ENCODE data around the gene RAPGEF5. TPM values are rescaled to one million over a fixed set of nuclear protein-coding genes. Genes with fewer than 3 reads are reported as not detected.

RAPGEF5 gene
- total RNA-seq, 2 experiments from 2014 or later = 1.3 to 1.5 TPM

GRCh38 chr7:22357311-22358175, 589 bp upstream of the RAPGEF5 start:
- DNase-seq (no peak), ATAC-seq (no peak)
- H3K36me3 Mint-ChIP-seq (ENCODE audit: low read depth) = no peaks in the 10 kb centered on the region
- no peaks in the 10 kb centered on the region for H3K9me3 Mint-ChIP-seq (ENCODE audit: low read depth)
- peaks cover 39% of the 10 kb centered on the region for H3K27me3 Mint-ChIP-seq
- intact Hi-C loops (cut with DNase I, micrococcal nuclease) = loop anchor here in 1 of 2 experiments (5.0 kb wide), 1 partner anchor 145 kb away; the partner anchor contains the start of gene STEAP1B
- peak overlapping the region; percentile 60 for H3K4me3 Mint-ChIP-seq
- H3K4me1 Mint-ChIP-seq = peaks cover 6% of the 10 kb centered on the region
- ChIA-PET CTCF (no interaction called here), POLR2A (no interaction called here)
- H3K27ac Mint-ChIP-seq = no peak overlapping the region

GRCh38 chr7:22356010-22356691, 803 bp downstream of the RAPGEF5 start:
- CTCF ChIA-PET = interaction anchor here (1.1 kb wide), 1 partner anchor 245 kb away, joined by 3 read pairs; no protein-coding TSS in a partner anchor
- H3K4me3 Mint-ChIP-seq = peak overlapping the region; percentile 55

GRCh38 chr7:22355620-22356009, 1.3 kb downstream of the RAPGEF5 start:
- H3K36me3 Mint-ChIP-seq (ENCODE audit: low read depth) = no peaks in the 10 kb centered on the region
- ATAC-seq = no peak
- H3K4me1 Mint-ChIP-seq = peaks cover 6% of the 10 kb centered on the region
- peaks cover 42% of the 10 kb centered on the region for H3K27me3 Mint-ChIP-seq
- intact Hi-C loops (cut with DNase I, micrococcal nuclease) = loop anchor here in 1 of 2 experiments (5.0 kb wide), 1 partner anchor 147 kb away; the partner anchor contains the start of gene STEAP1B
- H3K9me3 Mint-ChIP-seq (ENCODE audit: low read depth) = no peaks in the 10 kb centered on the region
- H3K4me3 Mint-ChIP-seq = peak overlapping the region; percentile 55
- no peak overlapping the region for H3K27ac Mint-ChIP-seq
- no peak for DNase-seq
- ChIA-PET CTCF (interaction anchor here (1.1 kb wide), 1 partner anchor 245 kb away, joined by 3 read pairs; no protein-coding TSS in a partner anchor), POLR2A (no interaction called here)

More at GRCh38 chr7:22356010-22356691, 803 bp downstream of the RAPGEF5 start:
- ATAC-seq = no peak
- Mint-ChIP-seq H3K27ac (no peak overlapping the region), H3K4me1 (peaks cover 6% of the 10 kb centered on the region), H3K36me3 (ENCODE audit: low read depth) (no peaks in the 10 kb centered on the region), H3K27me3 (peaks cover 41% of the 10 kb centered on the region), H3K9me3 (ENCODE audit: low read depth) (no peaks in the 10 kb centered on the region)
- DNase-seq = peak; percentile 15
- POLR2A ChIA-PET = no interaction called here
- intact Hi-C loops (cut with DNase I, micrococcal nuclease) = loop anchor here in 1 of 2 experiments (5.0 kb wide), 1 partner anchor 146 kb away; the partner anchor contains the start of gene STEAP1B

GRCh38 chr7:22354462-22354861, 2.5 kb downstream of the RAPGEF5 start:
- no peak overlapping the region for H3K27ac Mint-ChIP-seq
- H3K9me3 Mint-ChIP-seq (ENCODE audit: low read depth) = no peaks in the 10 kb centered on the region
- peaks cover 42% of the 10 kb centered on the region for H3K27me3 Mint-ChIP-seq
- H3K36me3 Mint-ChIP-seq (ENCODE audit: low read depth) = no peaks in the 10 kb centered on the region
- ATAC-seq = no peak
- intact Hi-C loops (cut with DNase I, micrococcal nuclease) = no loop called here
- POLR2A ChIA-PET = no interaction called here
- H3K4me3 Mint-ChIP-seq = no peak overlapping the region
- DNase-seq = no peak
- peaks cover 6% of the 10 kb centered on the region for H3K4me1 Mint-ChIP-seq
- CTCF ChIA-PET = no interaction called here

- Mint-ChIP-seq H3K27ac (no peak overlapping the region), H3K9me3 (ENCODE audit: low read depth) (no peaks in the 10 kb centered on the region), H3K36me3 (ENCODE audit: low read depth) (no peaks in the 10 kb centered on the region), H3K4me1 (peaks cover 6% of the 10 kb centered on the region), H3K27me3 (peaks cover 35% of the 10 kb centered on the region), H3K4me3 (no peak overlapping the region)
- ATAC-seq = no peak
- POLR2A ChIA-PET = no interaction called here
- intact Hi-C loops (cut with DNase I, micrococcal nuclease) = no loop called here
- DNase-seq = no peak
- CTCF ChIA-PET = interaction anchor here (0.7 kb wide), 1 partner anchor 46 kb away, joined by 3 read pairs; no protein-coding TSS in a partner anchor
Measured at GRCh38 chr7:22352887-22353286, 4.1 kb downstream of the RAPGEF5 start.

GRCh38 chr7:22351878-22352277, 5.1 kb downstream of the RAPGEF5 start:
- H3K4me1 Mint-ChIP-seq = peaks cover 3% of the 10 kb centered on the region
- no peak overlapping the region for H3K27ac Mint-ChIP-seq
- no peak for ATAC-seq
- intact Hi-C loops (cut with DNase I, micrococcal nuclease) = no loop called here
- H3K36me3 Mint-ChIP-seq (ENCODE audit: low read depth) = no peaks in the 10 kb centered on the region
- no peak for DNase-seq
- ChIA-PET POLR2A (no interaction called here), CTCF (no interaction called here)
- peaks cover 29% of the 10 kb centered on the region for H3K27me3 Mint-ChIP-seq
- no peak overlapping the region for H3K4me3 Mint-ChIP-seq
- no peaks in the 10 kb centered on the region for H3K9me3 Mint-ChIP-seq (ENCODE audit: low read depth)

- Mint-ChIP-seq H3K27ac (no peak overlapping the region), H3K4me3 (no peak overlapping the region), H3K4me1 (peaks cover 3% of the 10 kb centered on the region), H3K27me3 (peaks cover 30% of the 10 kb centered on the region), H3K36me3 (ENCODE audit: low read depth) (no peaks in the 10 kb centered on the region), H3K9me3 (ENCODE audit: low read depth) (no peaks in the 10 kb centered on the region)
- DNase-seq (no peak), ATAC-seq (no peak)
- ChIA-PET CTCF (interaction anchor here (1.0 kb wide), 1 partner anchor 242 kb away, joined by 4 read pairs; no protein-coding TSS in a partner anchor), POLR2A (no interaction called here)
- intact Hi-C loops (cut with DNase I, micrococcal nuclease) = no loop called here
Measured at GRCh38 chr7:22351329-22351692, 5.6 kb downstream of the RAPGEF5 start.

GRCh38 chr7:22350466-22351328, 6.3 kb downstream of the RAPGEF5 start:
- Mint-ChIP-seq H3K4me3 (no peak overlapping the region), H3K36me3 (ENCODE audit: low read depth) (no peaks in the 10 kb centered on the region), H3K4me1 (no peaks in the 10 kb centered on the region), H3K27ac (no peak overlapping the region), H3K9me3 (ENCODE audit: low read depth) (no peaks in the 10 kb centered on the region), H3K27me3 (peaks cover 31% of the 10 kb centered on the region)
- ATAC-seq (no peak), DNase-seq (no peak)
- intact Hi-C loops (cut with DNase I, micrococcal nuclease) = no loop called here
- ChIA-PET CTCF (interaction anchor here (1.0 kb wide), 1 partner anchor 241 kb away, joined by 4 read pairs; no protein-coding TSS in a partner anchor), POLR2A (no interaction called here)

- ChIA-PET POLR2A (no interaction called here), CTCF (interaction anchor here (0.6 kb wide), 1 partner anchor 1974 kb away, joined by 4 read pairs; no protein-coding TSS in a partner anchor)
- intact Hi-C loops (cut with DNase I, micrococcal nuclease) = no loop called here
- no peak for ATAC-seq
- H3K4me3 Mint-ChIP-seq = no peak overlapping the region
- H3K27ac Mint-ChIP-seq = no peak overlapping the region
- H3K9me3 Mint-ChIP-seq (ENCODE audit: low read depth) = no peaks in the 10 kb centered on the region
- H3K4me1 Mint-ChIP-seq = no peaks in the 10 kb centered on the region
- H3K27me3 Mint-ChIP-seq = peaks cover 16% of the 10 kb centered on the region
- no peak for DNase-seq
- H3K36me3 Mint-ChIP-seq (ENCODE audit: low read depth) = no peaks in the 10 kb centered on the region
Measured at GRCh38 chr7:22348379-22348778, 8.6 kb downstream of the RAPGEF5 start.

- ChIA-PET POLR2A (no interaction called here), CTCF (interaction anchor here (1.6 kb wide), 1 partner anchor 13 kb away, joined by 3 read pairs; no protein-coding TSS in a partner anchor)
- peaks cover 11% of the 10 kb centered on the region for H3K27me3 Mint-ChIP-seq
Measured at GRCh38 chr7:22346383-22347107, 10.4 kb downstream of the RAPGEF5 start.

More at GRCh38 chr7:22346383-22347107, 10.4 kb downstream of the RAPGEF5 start:
- ATAC-seq (no peak), DNase-seq (no peak)
- intact Hi-C loops (cut with DNase I, micrococcal nuclease) = no loop called here
- H3K4me3 Mint-ChIP-seq = no peak overlapping the region
- no peak overlapping the region for H3K27ac Mint-ChIP-seq
- no peaks in the 10 kb centered on the region for H3K9me3 Mint-ChIP-seq (ENCODE audit: low read depth)
- H3K36me3 Mint-ChIP-seq (ENCODE audit: low read depth) = no peaks in the 10 kb centered on the region
- no peaks in the 10 kb centered on the region for H3K4me1 Mint-ChIP-seq

Data from activated CD4-positive, alpha-beta T cell treated with anti-CD3 and anti-CD28 coated beads for 36 hours (primary cell).